ENCODE results near the gene AKAP11. TPM values are rescaled to one million over a fixed set of nuclear protein-coding genes. Genes with fewer than 3 reads are reported as not detected.
A peak's percentile ranks its signal among the peaks of the same experiment; 100 is the strongest.

The AKAP11 gene
- polyA plus RNA-seq, 3 donors, result 1.2 to 6.8 (median 1.7) TPM

DNA sequence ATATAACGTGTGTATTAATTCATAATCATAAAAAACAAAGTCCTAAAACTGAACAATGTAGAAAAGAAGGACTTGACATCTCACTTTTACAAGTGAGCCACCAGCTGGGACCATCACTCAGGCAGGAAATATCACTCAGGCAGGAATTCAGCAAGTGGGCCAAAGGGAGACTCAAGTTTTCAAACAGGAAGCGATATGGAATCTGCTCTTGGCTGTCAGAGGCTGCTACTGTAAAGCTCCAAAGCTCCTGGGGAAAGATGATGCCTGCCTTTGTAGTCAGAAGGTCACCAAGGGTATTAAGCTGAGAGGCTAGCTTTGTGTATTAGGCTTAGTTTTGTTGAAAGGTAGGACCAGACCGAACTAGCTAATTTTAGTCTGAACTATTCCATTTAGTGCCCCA, 5.5 kb upstream of the AKAP11 start:
- H3K4me1 Mint-ChIP-seq, result peaks cover 5% of the 10 kb centered on the region
- no peak for DNase-seq
- H3K27me3 Mint-ChIP-seq (ENCODE audit: low read depth in 3 of 3), result peaks cover 1 to 2% (median 2%) of the 10 kb centered on the region in 3 donors
- no peaks in the 10 kb centered on the region for H3K9me3 ChIP-seq (replicated peaks in 1 of 2; ENCODE audit: control insufficient read depth in 1 of 2, insufficient read depth in 1 of 2, low read length in 2 of 2)
- peaks cover 4% of the 10 kb centered on the region for H3K79me2 ChIP-seq (ENCODE audit: insufficient read depth, low read length)
- no peak overlapping the region for H3K4me2 ChIP-seq (replicated peaks; ENCODE audit: extremely low read depth, low read length, poor library complexity, severe bottlenecking)
- no peaks in the 10 kb centered on the region for H3K36me3 Mint-ChIP-seq
- H3K4me3 ChIP-seq (replicated peaks in 1 of 3; ENCODE audit: low read depth in 2 of 3, low read length in 3 of 3), result no peak overlapping the region
- peaks cover 6% of the 10 kb centered on the region in 2 donors for H3K4me1 ChIP-seq (ENCODE audit: control insufficient read depth in 1 of 2, insufficient read depth in 2 of 2, low read length in 2 of 2)
- peaks cover 2 to 9% (median 4%) of the 10 kb centered on the region in 7 donors for H3K9me3 Mint-ChIP-seq
- no peak overlapping the region for H2AFZ ChIP-seq (ENCODE audit: insufficient read depth, low read depth, low read length, poor library complexity, severe bottlenecking)
- intact Hi-C loops (cut with micrococcal nuclease), result no loop called here
- H3K4me3 Mint-ChIP-seq, result no peak overlapping the region
- no peaks in the 10 kb centered on the region for H4K20me1 ChIP-seq (ENCODE audit: insufficient read depth, low read length)
- no peak overlapping the region for H3K9ac ChIP-seq (ENCODE audit: insufficient read depth, low read length, poor library complexity, severe bottlenecking)
- no peak overlapping the region for H3K27ac ChIP-seq (ENCODE audit: low read depth in 1 of 2, low read length in 2 of 2)
- H3K36me3 ChIP-seq (replicated peaks in 1 of 2; ENCODE audit: control insufficient read depth in 1 of 2, insufficient read depth in 2 of 2, low read length in 2 of 2), result no peaks in the 10 kb centered on the region
- TF ChIP-seq, protein P1, sequence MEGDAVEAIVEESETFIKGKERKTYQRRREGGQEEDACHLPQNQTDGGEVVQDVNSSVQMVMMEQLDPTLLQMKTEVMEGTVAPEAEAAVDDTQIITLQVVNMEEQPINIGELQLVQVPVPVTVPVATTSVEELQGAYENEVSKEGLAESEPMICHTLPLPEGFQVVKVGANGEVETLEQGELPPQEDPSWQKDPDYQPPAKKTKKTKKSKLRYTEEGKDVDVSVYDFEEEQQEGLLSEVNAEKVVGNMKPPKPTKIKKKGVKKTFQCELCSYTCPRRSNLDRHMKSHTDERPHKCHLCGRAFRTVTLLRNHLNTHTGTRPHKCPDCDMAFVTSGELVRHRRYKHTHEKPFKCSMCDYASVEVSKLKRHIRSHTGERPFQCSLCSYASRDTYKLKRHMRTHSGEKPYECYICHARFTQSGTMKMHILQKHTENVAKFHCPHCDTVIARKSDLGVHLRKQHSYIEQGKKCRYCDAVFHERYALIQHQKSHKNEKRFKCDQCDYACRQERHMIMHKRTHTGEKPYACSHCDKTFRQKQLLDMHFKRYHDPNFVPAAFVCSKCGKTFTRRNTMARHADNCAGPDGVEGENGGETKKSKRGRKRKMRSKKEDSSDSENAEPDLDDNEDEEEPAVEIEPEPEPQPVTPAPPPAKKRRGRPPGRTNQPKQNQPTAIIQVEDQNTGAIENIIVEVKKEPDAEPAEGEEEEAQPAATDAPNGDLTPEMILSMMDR (IDR thresholded peaks at IDR 0.05), result no peak
- 85% methylated on average over 2 of the region's 3 CpGs for WGBS (ENCODE audit: insufficient coverage)
- no peak overlapping the region for H3K27ac Mint-ChIP-seq
- H3K27me3 ChIP-seq (ENCODE audit: control insufficient read depth in 2 of 2, insufficient read depth in 2 of 2, low read length in 2 of 2), result no peaks in the 10 kb centered on the region

DNA sequence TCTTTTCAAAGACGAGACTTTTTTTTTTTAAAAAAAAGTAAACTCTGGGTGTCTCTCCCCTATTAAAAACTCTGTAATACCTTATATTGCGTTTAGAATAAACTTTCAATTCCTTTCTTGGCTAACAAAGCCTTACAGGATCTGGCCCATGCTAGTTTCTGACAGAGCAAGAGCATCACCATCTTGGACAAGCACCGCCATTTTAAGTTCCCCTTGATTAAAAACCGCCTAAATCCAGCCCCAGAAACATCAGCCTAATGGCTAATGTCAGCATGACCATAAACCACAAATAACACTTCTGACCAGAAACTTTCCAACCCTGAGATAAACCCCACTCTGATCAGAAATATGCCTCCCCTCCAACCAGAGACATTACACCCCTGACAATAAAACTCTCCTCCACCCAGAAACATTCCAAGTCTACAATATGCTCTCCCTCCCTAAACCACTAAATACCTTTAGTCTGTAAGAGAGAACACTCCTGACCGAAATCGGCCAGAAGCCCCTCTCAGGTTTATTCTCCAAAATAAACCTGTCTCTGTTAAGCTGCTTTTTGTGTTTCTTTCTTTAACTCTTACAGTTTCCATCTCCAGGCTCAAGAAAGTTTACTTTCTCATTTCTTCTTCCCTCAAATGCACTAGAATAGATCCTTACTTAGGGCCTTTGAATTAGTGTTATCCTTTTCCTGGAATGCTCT, 1.6 kb upstream of the AKAP11 start:
- H3K4me1 Mint-ChIP-seq, result peaks cover 30% of the 10 kb centered on the region
- H3K9me3 ChIP-seq (replicated peaks in 1 of 2; ENCODE audit: control insufficient read depth in 1 of 2, insufficient read depth in 1 of 2, low read length in 2 of 2), result no peaks in the 10 kb centered on the region
- peaks cover 34% of the 10 kb centered on the region for H3K79me2 ChIP-seq (ENCODE audit: insufficient read depth, low read length)
- peak overlapping the region; percentile 99 for H2AFZ ChIP-seq (ENCODE audit: insufficient read depth, low read depth, low read length, poor library complexity, severe bottlenecking)
- H3K4me3 Mint-ChIP-seq, result no peak overlapping the region
- no peaks in the 10 kb centered on the region for H3K36me3 ChIP-seq (replicated peaks in 1 of 2; ENCODE audit: control insufficient read depth in 1 of 2, insufficient read depth in 2 of 2, low read length in 2 of 2)
- peaks cover 34 to 38% of the 10 kb centered on the region in 2 donors for H3K4me1 ChIP-seq (ENCODE audit: control insufficient read depth in 1 of 2, insufficient read depth in 2 of 2, low read length in 2 of 2)
- peak overlapping the region in 2 of 7 donors; percentile 26 to 32 for H3K27ac Mint-ChIP-seq
- H3K36me3 Mint-ChIP-seq, result no peaks in the 10 kb centered on the region
- no peak overlapping the region for H3K4me3 ChIP-seq (replicated peaks in 1 of 3; ENCODE audit: low read depth in 2 of 3, low read length in 3 of 3)
- H3K9me3 Mint-ChIP-seq, result peaks cover 0 to 7% (median 4%) of the 10 kb centered on the region in 7 donors
- WGBS (ENCODE audit: insufficient coverage), result 100% methylated on average over 5 of the region's 6 CpGs
- H3K27me3 ChIP-seq (ENCODE audit: control insufficient read depth in 2 of 2, insufficient read depth in 2 of 2, low read length in 2 of 2), result no peaks in the 10 kb centered on the region
- H4K20me1 ChIP-seq (ENCODE audit: insufficient read depth, low read length), result peaks cover 2% of the 10 kb centered on the region
- TF ChIP-seq, protein P1 (IDR thresholded peaks at IDR 0.05), result no peak
- H3K27me3 Mint-ChIP-seq (ENCODE audit: low read depth in 3 of 3), result peaks cover 0 to 2% (median 1%) of the 10 kb centered on the region in 3 donors
- H3K9ac ChIP-seq (ENCODE audit: insufficient read depth, low read length, poor library complexity, severe bottlenecking), result no peak overlapping the region
- no peak overlapping the region for H3K4me2 ChIP-seq (replicated peaks; ENCODE audit: extremely low read depth, low read length, poor library complexity, severe bottlenecking)
- intact Hi-C loops (cut with micrococcal nuclease), result no loop called here
- no peak overlapping the region for H3K27ac ChIP-seq (ENCODE audit: low read depth in 1 of 2, low read length in 2 of 2)
- DNase-seq, result no peak
